GM12892 (cell line): ENCODE data around the gene CD37.
"Not testable (repeated sequence)": the region's sequence is repeated elsewhere in the genome, so short reads cannot be mapped to it uniquely, and the experiment has no call there.

Experiments
- DNase-seq: peaks from one replicate; pipeline ENCODE4 v3.0.0; 2011; ENCODE audit not compliant: insufficient read length
- FAIRE-seq: peaks from 2 replicates; lab custom pipeline; 2011; peaks lifted over from hg19 to GRCh38; lab: Jason Lieb, UNC
- POLR2A ChIP-seq: IDR thresholded peaks from 2 replicates; pipeline ENCODE4 v1.6.1; 2011; ENCODE audit warnings: low read depth, low read length, control low read depth
- POLR2AphosphoS5 ChIP-seq: IDR thresholded peaks from 2 replicates; pipeline ENCODE4 v1.6.1; 2011; ENCODE audit warnings: low read depth, low read length, control low read depth
- TAF1 ChIP-seq: IDR thresholded peaks from 2 replicates; pipeline ENCODE4 v1.6.1; 2011; ENCODE audit warnings: low read depth, mild to moderate bottlenecking, control low read depth, low read length, borderline replicate concordance

CD37 gene

GRCh38 chr19:49309087-49309486 is 26.1 kb upstream of the CD37 start:
- no peak for FAIRE-seq
- TF ChIP-seq POLR2A (no peak), TAF1 (no peak), POLR2AphosphoS5 (no peak)
- DNase-seq = no peak

GRCh38 chr19:49315111-49315510 is 20.1 kb upstream of the CD37 start:
- FAIRE-seq (no peak), DNase-seq (no peak)
- TF ChIP-seq POLR2A (no peak), TAF1 (no peak), POLR2AphosphoS5 (no peak)

- TF ChIP-seq POLR2AphosphoS5 (no peak), POLR2A (no peak), TAF1 (no peak)
Observed at GRCh38 chr19:49316284-49316683, 18.9 kb upstream of the CD37 start.

GRCh38 chr19:49318296-49318695 is 16.9 kb upstream of the CD37 start:
- no peak for FAIRE-seq
- DNase-seq = no peak
- no peak for TF ChIP-seq POLR2A
- no peak for TF ChIP-seq TAF1

More at GRCh38 chr19:49316284-49316683, 18.9 kb upstream of the CD37 start:
- DNase-seq (no peak), FAIRE-seq (no peak)

GRCh38 chr19:49324801-49325576 is 10.2 kb upstream of the CD37 start, which contains the start of gene SLC6A16:
SLC6A16 (minus strand) TSS chr19:49325191; CDS start chr19:49311347, 13,844 bp downstream.
- no peak for FAIRE-seq
- TF ChIP-seq POLR2A = no peak
- no peak for TF ChIP-seq POLR2AphosphoS5
- no peak for TF ChIP-seq TAF1
- DNase-seq = no peak

- not testable (repeated sequence) for FAIRE-seq, DNase-seq
Observed at GRCh38 chr19:49325756-49326155, 9.4 kb upstream of the CD37 start.

GRCh38 chr19:49326165-49326704 is 9.0 kb upstream of the CD37 start:
- FAIRE-seq (no peak), DNase-seq (no peak)
- TF ChIP-seq TAF1 (no peak), POLR2AphosphoS5 (no peak), POLR2A (no peak)

GRCh38 chr19:49327878-49328544 is 7.2 kb upstream of the CD37 start:
- FAIRE-seq = peak; percentile 73
- no peak for DNase-seq
- TF ChIP-seq POLR2A = no peak
- no peak for TF ChIP-seq POLR2AphosphoS5
- TF ChIP-seq TAF1 = no peak

GRCh38 chr19:49328741-49329140 is 6.5 kb upstream of the CD37 start:
- FAIRE-seq = no peak
- TF ChIP-seq TAF1 = no peak
- TF ChIP-seq POLR2AphosphoS5 = no peak
- DNase-seq = no peak

- not testable (repeated sequence) for FAIRE-seq, DNase-seq
Observed at GRCh38 chr19:49331187-49331586, 4.0 kb upstream of the CD37 start.

- peak; percentile 92 for FAIRE-seq
- TF ChIP-seq POLR2AphosphoS5 (no peak), TAF1 (no peak), POLR2A (no peak)
- DNase-seq = no peak
Observed at GRCh38 chr19:49331616-49332055, 3.6 kb upstream of the CD37 start.

GRCh38 chr19:49332691-49333417 is 2.4 kb upstream of the CD37 start:
- not testable (repeated sequence) for FAIRE-seq

More at GRCh38 chr19:49332691-49333417, 2.4 kb upstream of the CD37 start:
- DNase-seq = not testable (repeated sequence)
